Measurements from ENCODE around the gene MRPS34.

DNA sequence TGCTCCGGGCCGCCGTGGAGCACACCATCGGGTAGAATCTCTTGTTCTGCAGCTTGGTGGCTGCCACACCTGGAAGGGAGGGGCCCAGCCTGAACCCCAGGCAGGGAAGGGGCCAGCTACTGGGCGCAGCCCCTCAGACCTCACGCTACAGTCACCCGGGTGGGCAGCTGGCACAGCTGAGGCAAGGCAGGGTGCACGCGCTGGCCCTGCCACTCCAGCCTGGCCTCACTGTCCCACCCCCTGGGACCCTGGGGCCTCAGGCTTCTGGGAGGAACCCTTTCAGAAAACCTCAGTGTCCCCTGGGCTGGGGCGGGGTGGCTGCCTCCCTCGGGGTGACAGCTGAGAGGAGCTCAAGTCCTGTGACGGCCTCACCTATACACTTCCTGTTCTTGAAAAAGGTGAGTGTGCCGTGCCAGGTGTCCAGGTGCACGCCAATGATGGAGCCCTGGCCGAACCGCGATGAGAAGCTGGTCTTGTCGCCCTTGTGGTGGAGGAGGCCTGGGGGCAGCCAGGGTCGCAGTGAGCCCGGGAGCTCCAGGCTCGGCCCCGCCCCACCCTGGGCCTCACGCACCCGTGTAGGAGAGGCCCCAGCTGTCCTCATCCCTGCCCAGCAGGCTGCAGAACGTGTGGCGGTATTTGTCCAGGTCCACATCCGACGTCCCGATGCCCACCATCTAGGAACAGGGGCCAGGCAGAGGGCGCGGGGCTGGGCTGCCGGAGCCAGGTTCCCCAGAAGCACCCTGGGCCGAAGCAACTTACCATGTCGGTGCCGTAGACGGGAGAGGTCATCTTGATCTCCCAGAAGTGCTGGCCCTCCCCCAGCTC is 4.7 kb upstream of the MRPS34 start:
- peak; percentile 19 for TF ChIP-seq POLR2A (IDR thresholded peaks at IDR 0.05; ENCODE audit: low read length)
- TF ChIP-seq GATA1 (IDR thresholded peaks at IDR 0.05; ENCODE audit: low read depth, low read length) = no peak

All from erythroblast (primary cell).